HG03066 (cell line): ENCODE results near the gene EXOC4.
"Not testable (repeated sequence)": the region's sequence is repeated elsewhere in the genome, so short reads cannot be mapped to it uniquely, and the experiment has no call there.

Experiments used
- ATAC-seq: cut with Tn5 transposase; IDR thresholded peaks from one replicate; pipeline ENCODE4 v1.9.1; 2021; ENCODE audit warnings: low read depth; ENCODE audit not compliant: unreplicated experiment

The EXOC4 gene

DNA sequence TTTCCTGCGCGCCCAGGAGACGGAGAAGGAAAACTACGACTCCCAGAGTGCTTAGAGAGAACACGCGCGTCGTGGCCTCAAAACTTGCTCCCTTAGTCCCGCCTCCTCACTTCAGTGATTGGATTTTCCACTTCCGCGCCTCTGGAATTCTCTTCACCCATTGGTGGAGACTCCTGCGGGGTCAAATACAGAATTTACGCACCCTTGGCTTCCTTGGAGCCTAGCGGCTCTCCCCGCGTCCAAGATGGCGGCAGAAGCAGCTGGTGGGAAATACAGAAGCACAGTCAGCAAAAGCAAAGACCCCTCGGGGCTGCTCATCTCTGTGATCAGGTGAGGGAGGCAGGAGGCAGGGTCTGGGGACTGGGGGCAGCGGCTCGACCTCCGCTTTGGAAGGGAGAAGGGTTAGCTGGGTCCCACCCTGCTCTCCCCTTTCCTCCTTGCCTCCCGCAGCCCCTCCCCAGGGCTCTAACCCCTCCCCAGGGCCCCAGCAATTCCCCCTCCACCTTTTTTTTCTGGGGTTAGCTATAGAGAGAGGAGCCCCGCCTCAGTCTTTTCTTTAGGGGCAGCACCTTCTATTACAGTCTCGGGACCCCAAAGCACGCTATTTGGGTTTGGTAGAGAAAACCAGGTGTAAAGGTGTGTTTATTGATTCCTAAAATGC is at the start of gene EXOC4:
Gene EXOC4 (plus strand): TSS at position 221 of the 661 bp plus-strand sequence.
- ATAC-seq, result peak; percentile 99

DNA sequence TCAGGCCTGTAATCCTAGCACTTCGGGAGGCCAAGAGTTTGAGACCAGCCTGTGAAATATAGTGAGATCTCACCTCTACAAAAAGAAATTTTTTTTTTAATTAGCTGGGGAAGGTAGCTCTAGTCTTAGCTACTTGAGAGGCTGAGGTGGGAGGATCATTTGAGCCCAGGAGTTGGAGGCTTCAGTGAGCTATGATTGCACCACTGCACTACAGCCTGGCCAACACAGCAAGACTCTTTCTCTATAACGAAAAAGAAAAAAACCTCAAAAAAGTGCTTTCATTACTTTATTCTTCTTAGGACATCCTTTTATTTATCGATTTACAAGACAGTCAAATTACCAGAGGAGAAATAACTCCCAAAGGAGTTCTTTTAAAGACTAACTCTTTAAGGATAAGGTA is 49.4 kb upstream of the EXOC4 start:
- ATAC-seq, result no peak

DNA sequence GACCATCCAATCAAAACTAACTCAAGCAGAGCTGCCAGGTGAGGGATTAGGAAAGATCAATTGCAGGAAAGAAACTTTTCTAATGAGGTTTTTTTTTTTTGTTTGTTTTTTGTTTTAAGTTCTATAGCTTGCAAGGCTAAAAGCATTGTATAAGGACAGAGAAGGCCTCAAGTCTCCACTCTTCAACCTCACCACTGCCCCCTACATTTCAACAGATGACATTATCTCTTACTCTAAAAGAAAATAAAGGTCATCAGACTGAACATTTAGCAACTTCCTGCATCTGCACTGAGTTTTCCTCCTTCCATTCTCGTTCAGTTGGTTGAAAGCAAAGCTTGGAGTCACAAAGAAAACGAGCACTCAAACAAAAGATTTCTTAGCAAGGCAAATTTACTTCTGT is 45.2 kb upstream of the EXOC4 start:
- ATAC-seq, result no peak

DNA sequence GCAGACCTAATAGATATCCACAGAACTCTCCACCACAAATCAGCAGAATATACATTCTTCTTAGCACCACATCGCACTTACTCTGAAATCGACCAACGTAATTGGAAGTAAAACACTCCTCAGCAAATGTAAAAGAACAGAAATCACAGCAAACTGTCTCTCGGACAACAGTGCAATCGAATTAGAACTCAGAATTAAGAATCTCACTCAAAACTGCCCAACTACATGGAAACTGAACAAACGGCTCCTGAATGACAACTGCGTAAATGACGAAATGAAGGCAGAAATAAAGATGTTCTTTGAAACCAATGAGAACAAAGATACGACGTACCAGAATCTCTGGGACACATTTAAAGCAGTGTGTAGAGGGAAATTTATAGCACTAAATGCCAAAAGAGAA is 42.1 kb upstream of the EXOC4 start:
- not testable (repeated sequence) for ATAC-seq

DNA sequence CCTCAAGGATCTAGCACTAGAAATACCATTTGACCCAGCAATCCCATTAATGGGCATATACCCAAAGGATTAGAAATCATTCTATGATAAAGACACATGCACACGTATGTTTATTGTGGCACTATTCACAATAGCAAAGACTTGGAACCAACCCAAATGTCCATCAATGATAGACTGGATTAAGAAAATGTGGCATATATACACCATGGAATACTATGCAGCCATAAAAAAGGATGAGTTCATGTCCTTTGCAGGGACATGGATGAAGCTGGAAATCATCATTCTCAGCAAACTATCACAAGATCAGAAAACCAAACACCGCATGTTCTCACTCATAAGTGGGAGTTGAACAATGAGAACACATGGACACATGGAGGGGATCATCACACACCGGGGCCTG is 39.1 kb upstream of the EXOC4 start:
- not testable (repeated sequence) for ATAC-seq

DNA sequence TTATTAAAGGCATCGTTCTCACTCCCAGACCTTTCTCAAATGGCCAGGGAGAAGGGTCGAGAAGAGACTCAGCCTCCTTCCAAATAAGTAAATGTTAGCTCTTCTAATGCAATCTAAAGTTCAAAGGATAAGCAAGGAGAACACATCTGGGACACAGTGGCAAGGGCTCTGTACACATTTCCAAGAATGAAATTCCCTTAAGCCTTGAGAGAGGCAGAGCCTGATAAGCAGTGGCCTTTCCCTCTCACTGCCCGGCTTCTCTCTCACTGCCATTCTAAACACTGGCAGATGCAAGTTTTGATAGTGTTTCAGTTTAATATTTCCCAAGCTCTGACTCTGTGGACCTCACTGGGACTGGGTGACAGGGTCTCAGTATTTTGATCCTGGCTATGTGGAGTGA is 35.1 kb upstream of the EXOC4 start:
- no peak for ATAC-seq

DNA sequence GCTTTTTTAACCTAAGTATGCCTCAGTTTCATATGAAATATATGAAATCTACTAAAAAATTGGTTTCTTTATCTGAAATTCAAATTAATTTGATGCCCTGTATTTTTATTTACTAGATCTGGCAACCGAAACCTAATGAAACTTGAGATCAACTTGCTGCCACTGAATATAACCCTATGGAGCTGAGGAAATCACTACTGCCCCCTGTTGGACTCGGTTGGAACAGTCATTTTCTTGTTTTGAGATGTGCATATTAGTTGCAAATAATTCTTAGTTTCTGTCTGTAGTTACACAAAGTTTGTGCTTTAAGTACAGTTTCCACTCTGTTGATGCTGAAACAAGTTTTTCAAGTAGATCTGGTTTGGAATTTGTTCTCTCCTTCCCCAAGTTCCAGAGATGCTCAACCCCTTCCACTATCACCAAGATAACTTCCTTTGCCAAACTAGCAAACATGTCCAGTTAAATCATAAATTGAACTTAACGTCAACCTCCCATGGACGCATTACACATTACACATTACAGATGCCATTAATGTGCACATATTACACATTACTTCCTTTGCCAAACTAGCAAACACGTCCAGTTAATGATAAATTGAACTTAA is 22.2 kb upstream of the EXOC4 start:
- no peak for ATAC-seq

DNA sequence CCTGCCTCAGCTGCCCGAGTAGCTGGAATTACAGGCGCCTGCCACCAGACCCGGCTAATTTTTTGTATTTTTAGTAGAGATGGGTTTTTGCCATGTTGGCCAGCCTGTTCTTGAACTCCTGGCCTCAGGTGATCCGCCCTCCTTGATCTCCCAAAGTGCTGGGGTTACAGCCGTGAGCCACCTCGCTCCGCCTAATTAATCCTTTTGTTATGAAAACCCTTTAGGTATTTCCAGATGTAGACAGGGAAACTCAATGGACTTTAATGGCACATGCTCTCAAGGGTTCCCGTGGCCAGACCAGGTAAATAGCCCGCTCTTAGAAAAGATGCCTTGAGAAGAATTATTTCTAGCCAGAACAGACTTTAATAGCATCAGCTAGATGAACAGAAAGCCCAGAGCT is 19.7 kb upstream of the EXOC4 start:
- no peak for ATAC-seq

DNA sequence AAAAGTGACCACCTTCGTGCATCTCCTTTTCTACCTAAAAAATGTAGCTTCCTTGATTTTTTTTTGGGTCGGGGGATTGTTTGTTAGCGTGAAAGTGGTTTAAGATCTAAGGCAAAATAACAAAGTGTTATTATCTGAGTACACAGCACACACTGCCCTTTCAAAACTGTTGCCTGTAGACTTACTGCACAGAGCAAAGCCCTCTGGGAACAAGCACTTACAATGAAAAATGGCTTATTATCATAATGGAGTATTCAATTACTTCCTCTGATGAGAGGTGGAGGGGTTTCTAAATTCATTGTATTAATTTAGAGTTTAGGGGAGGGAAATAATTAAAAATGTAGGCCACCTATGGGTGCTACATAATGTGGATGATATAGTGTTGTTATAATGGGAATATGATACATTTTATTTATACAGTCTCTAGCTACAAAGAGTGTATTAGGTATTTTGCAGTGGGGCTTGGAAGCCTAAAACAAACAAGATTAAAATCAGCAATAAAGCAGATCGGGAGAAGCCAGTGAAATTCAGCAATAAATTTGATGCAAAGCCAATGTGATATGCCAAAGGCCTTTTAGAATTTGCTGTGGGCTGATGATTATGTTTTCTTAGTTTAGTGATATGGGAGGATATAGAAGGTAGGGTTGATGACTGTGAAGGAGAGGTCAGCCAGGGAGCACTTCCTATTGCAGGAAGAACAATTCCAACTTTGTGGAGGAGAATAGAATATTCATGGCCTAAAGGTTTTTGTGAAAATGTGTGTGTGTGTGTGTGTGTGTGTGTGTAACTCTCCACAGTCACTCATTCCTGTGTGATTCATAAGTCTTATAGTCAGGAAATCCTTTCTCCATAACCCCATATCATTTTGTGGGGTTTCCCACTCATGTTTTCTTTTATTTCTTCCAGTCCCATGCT is 17.7 kb upstream of the EXOC4 start:
- no peak for ATAC-seq

DNA sequence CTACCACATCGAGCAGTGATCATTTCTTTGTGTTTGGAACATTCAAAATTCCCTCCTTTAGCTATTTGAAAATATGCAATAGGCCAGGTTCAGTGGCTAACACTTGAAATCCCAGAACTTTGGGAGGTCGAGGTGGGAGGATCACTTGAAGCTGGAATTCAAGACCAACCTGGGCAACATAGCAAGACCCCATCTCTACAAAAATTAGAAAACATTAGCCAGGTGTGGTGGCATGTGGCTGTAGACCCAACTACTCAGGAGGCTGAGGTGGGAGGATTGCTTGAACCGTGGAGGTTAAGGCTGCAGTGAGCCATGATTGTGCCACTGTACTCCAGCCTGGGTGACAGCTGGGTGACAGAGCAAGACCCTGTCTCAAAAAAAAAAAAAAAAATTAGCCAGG is 15.3 kb upstream of the EXOC4 start:
- no peak for ATAC-seq

DNA sequence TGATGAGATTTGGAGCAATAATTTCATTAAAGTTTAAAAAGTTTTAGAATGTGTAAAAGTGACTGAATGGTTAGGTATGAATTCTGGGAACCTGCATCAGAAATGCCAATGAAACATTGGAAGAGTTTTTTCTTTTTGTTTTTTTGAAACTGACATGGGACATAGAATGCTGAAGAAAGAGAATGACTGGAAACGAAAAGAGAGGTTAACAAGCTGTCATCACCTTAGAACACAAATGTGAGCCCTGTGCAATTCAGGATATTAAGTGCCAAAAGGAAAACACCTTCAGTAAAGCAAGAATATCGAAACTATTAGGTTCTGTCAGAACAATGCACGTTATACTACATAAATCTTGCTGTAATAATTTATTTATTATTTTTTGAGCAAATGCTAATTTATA is 12.6 kb upstream of the EXOC4 start:
- ATAC-seq, result no peak

DNA sequence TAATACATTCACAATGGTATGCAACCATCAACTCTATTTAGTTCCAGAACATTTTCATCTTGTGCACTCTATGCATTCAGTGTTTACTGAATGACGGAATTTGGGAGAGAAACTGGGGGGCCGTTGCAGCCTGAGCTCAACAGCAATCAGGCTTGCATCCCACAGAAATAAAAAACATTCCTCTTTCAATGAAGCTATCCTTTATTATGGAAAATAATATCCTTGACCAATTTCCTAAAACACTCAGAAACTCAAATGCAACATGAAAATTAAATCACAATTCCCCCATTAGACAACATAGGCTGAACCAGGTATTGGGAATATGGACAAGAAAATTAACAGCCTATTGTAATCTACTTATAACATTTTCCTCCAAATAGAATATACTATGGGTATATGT is 6.3 kb upstream of the EXOC4 start:
- ATAC-seq, result no peak

DNA sequence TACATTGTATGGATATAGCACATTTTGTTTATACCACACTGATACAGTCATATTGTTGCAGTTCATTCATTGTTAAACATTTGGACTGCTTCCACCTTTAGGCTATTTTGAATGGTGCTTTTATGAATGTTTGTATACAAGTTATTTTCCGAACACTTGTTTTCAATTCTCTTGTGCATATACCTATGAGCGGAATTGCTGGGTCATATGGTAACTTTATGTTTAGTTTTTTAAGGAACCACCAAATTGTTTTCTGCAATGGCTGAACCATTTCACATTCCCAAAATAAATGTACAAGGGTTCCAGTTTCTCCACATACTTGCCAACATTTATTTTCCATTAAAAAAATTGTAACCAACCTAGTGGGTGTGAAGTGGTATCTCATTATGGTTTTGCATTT is 4.0 kb upstream of the EXOC4 start:
- no peak for ATAC-seq

DNA sequence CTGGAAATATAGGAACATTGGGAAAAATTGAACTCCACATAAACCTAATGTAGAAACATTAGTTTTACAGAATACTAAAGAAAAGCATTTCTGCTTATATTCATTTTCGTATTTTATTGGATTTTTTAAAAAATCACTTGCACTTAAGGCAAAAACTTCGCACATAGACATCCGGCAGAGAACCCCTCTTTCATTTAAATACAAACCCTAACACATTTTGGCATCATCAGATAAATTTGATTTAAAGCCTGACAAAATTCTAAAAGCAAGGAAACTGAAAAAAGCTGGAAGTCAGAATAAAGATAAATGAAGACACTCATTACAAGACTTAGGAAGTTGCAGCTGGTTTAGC is 396 bp upstream of the EXOC4 start:
- ATAC-seq, result no peak

DNA sequence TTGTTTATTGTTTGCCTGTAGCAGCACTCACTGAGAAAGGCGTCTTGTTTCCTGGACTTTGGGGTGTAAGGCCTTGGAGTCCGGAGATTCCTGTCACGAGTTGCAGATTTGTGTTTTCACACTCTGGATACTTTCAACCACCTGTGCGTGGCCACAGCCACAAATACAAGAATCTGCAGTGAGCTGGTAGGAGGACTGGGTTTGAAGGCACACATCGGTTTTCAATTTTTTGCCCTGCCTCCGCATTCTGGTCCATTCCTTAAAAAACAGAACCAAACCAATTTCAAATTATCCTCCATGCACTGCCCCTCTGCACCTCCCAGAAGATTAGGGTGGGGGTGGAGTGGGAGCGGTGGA is 619 bp downstream of the EXOC4 start:
- peak; percentile 20 for ATAC-seq

DNA sequence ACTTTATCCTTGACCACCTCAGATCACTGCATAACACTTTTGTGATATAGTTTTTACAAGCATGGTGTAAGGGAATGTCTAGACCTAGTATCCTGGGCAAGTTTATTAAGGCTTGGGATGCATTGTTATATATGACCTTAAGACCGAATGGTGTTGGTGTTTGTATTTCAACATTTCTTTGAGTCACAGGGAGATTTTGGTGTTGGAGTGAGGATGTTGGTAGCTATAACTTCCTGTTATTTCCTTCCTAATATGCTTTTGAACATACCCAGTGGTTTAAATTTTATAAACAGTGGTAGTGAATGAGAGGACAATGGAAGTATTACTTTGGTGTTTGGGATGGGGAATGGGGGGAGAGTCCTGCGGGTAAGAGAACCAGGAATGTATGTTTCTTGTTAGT is 2.6 kb downstream of the EXOC4 start:
- ATAC-seq, result no peak

DNA sequence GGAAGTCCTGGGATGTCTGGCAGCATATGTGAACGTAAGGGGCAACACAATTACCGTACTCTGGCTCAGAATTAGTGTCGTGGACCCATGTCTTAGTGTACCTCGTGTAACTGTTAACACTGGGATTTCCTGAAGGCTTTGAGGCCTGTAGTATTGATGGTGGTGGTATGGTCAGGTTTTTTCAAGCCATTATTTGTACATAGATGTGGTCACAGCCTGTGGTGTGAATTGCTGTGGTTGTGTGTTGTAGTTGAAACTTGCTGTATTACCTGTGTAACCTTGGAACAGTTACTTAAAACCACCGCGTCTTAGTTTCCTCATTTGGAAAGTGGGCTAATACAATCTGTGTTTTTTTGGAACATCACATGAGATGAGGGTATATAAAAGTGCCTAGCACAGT is 5.3 kb downstream of the EXOC4 start:
- ATAC-seq, result no peak

DNA sequence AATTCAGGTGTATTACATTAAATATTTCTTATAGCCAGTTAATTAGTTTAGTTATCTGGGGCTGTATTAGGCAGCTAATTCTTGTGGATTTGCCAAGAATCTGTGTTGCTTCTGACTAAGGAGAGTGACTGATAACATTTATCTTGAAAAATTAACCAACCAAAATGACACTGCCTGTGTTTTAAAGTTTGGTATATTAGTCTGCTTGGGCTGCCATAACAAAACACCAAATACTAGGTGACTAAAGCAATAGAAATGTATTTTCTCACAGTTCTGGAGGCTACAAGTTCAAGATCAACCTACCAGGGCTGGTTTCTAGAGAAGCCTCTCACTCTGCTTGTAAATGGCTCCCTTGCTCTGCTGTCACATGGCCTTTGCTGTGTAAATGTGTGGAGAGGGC is 12.9 kb downstream of the EXOC4 start:
- ATAC-seq, result no peak

DNA sequence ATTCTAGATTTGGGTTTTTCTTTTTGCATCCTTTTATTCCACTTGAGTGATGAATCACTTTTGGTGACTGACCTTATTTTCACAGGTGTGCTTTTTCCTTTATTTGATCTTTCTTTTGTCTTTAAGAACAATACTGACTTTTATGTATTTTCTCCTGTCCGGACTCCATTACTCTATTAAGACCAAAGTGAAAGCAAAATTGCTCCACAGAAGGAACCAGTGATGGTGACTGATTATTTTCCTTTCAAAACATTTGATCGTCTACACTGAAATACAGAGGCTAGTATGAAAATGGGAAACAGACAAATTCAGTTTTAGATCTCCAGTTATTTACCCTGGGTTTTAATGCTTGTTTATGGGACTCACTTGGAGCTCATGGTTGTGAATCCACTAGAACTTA is 15.5 kb downstream of the EXOC4 start:
- ATAC-seq, result no peak

DNA sequence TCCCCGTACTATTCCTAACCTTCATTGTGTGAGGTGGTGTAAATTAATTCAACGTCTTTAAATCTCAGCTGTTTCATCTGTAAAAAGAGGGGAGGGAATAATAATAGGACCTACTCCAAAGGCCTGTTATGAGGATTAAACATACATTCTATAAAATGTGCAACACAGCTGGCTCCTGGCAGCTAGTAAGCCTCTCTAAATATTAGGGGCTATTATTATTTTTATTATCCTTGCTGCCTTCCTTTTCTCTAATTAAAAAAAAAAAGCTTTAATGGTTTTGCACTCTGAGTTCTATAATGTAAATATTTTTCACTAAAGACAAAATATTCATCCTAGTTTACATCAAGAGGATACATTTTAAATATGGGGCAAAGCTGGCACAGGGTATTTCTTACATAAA is 19.5 kb downstream of the EXOC4 start:
- no peak for ATAC-seq

DNA sequence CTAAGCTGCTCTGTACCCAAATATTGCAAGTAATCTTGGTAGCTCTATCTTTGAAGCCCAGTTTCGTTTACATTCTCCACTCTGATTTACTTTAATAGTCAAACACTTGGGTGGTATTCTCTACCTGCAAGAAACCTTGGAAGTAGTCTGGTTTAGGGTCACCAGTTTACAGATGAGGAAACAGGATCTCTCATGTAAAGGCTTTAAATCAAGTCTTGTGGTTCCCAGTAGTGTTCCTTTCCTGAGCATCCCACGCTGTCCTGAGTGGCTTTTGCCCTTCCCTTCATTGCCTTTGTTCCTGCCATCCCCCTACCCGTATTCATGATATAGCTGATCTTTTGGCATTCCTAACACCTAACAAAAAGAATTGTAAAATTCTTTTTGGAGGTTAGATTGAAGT is 20.3 kb downstream of the EXOC4 start:
- no peak for ATAC-seq

DNA sequence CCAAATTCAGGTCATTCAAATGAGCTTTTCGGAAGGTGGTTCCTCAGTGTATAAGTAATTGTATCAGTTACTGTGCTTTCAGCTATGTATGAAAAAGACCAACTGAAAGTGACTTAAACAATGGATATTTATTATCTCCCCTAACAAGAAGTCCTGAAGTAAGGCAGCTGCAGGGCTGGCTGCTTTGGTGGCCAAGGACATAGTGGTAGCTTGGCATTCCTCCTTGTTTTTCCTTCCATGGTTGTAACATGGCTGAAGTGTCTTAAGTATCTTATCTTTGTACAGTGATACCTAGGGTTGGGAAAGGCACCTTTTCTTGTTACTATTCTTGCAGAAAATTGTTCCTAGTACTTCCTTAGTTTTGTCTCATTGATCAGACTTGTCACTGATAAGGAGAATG is 21.4 kb downstream of the EXOC4 start:
- no peak for ATAC-seq
